ENCODE measurements around the gene NUP214.
"Not testable (repeated sequence)": the region's sequence is repeated elsewhere in the genome, so short reads cannot be mapped to it uniquely, and the experiment has no call there.

NUP214 gene

GRCh38 chr9:131117762-131118145 lies 7.6 kb upstream of the NUP214 start:
- DNase-seq: no peak

- DNase-seq: no peak
Observed at GRCh38 chr9:131119600-131119999, 5.8 kb upstream of the NUP214 start.

GRCh38 chr9:131120620-131121228 lies 4.7 kb upstream of the NUP214 start:
- DNase-seq: no peak

GRCh38 chr9:131121346-131121745 lies 4.0 kb upstream of the NUP214 start:
- DNase-seq: no peak

GRCh38 chr9:131122158-131122557 lies 3.2 kb upstream of the NUP214 start:
- no peak for DNase-seq

GRCh38 chr9:131125038-131125287 lies 423 bp upstream of the NUP214 start:
- DNase-seq: no peak

GRCh38 chr9:131126059-131126426 lies 657 bp downstream of the NUP214 start:
- no peak for DNase-seq

- no peak for DNase-seq
Observed at GRCh38 chr9:131129183-131129582, 3.8 kb downstream of the NUP214 start.

GRCh38 chr9:131138676-131139075 lies 13.3 kb downstream of the NUP214 start:
- no peak for DNase-seq

- DNase-seq: no peak
Observed at GRCh38 chr9:131140112-131140511, 14.7 kb downstream of the NUP214 start.

GRCh38 chr9:131140550-131140949 lies 15.2 kb downstream of the NUP214 start:
- DNase-seq: no peak

- DNase-seq: no peak
Observed at GRCh38 chr9:131142160-131142559, 16.8 kb downstream of the NUP214 start.

GRCh38 chr9:131144201-131144600 lies 18.8 kb downstream of the NUP214 start:
- DNase-seq: no peak

GRCh38 chr9:131145245-131145644 lies 19.9 kb downstream of the NUP214 start:
- no peak for DNase-seq

GRCh38 chr9:131146186-131146585 lies 20.8 kb downstream of the NUP214 start:
- DNase-seq: no peak

- DNase-seq: no peak
Observed at GRCh38 chr9:131148276-131148675, 22.9 kb downstream of the NUP214 start.

- DNase-seq: no peak
Observed at GRCh38 chr9:131148966-131149687, 23.7 kb downstream of the NUP214 start.

- DNase-seq: no peak
Observed at GRCh38 chr9:131149688-131150053, 24.3 kb downstream of the NUP214 start.

GRCh38 chr9:131153595-131153994 lies 28.2 kb downstream of the NUP214 start:
- no peak for DNase-seq

GRCh38 chr9:131158673-131159072 lies 33.3 kb downstream of the NUP214 start:
- DNase-seq: not testable (repeated sequence)

GRCh38 chr9:131160416-131161112 lies 35.2 kb downstream of the NUP214 start:
- DNase-seq: no peak

GRCh38 chr9:131161585-131161984 lies 36.2 kb downstream of the NUP214 start:
- DNase-seq: no peak

- DNase-seq: no peak
Observed at GRCh38 chr9:131162886-131163285, 37.5 kb downstream of the NUP214 start.

GRCh38 chr9:131165523-131165922 lies 40.1 kb downstream of the NUP214 start:
- DNase-seq: no peak
